Keratinocyte (primary cell): ENCODE results near the gene CWH43. TPM values are rescaled to one million over a fixed set of nuclear protein-coding genes. Genes with fewer than 3 reads are reported as not detected.
A peak's percentile ranks its signal among the peaks of the same experiment; 100 is the strongest.

Experiments
- DNase-seq: peaks from one replicate; pipeline ENCODE4 v3.0.0-alpha.2; 2011; ENCODE audit warnings: low read depth, missing footprints, low spot score
- FAIRE-seq: peaks from 2 replicates; lab custom pipeline; 2011; peaks lifted over from hg19 to GRCh38; lab: Jason Lieb, UNC
- H2AFZ ChIP-seq: 2 replicates; pipeline ENCODE4 v1.6.0; 2012; ENCODE audit warnings: low read length, control low read depth, inconsistent platforms; ENCODE audit not compliant: control insufficient read depth
- H3K27ac ChIP-seq: 2 replicates; pipeline ENCODE4 v1.5.1; 2011; ENCODE audit warnings: low read length; ENCODE audit not compliant: control insufficient read depth, insufficient read depth
- H3K27me3 ChIP-seq: 3 replicates; pipeline ENCODE4 v1.6.0; 2011; ENCODE audit warnings: low read length; ENCODE audit not compliant: control insufficient read depth, insufficient read depth; ENCODE audit errors: extremely low read depth
- H3K36me3 ChIP-seq, 2 experiments: 2 replicates in 1 of 2; 3 replicates in 1 of 2; pipeline ENCODE4 v1.5.1; 2011; ENCODE audit warnings: low read length in 2 of 2, mild to moderate bottlenecking in 1 of 2; ENCODE audit not compliant: control insufficient read depth in 2 of 2, insufficient read depth in 2 of 2; ENCODE audit errors: extremely low read depth in 1 of 2
- H3K4me1 ChIP-seq: 3 replicates; pipeline ENCODE4 v1.5.1; 2011; ENCODE audit warnings: low read length; ENCODE audit not compliant: control insufficient read depth, insufficient read depth; ENCODE audit errors: extremely low read depth
- H3K4me2 ChIP-seq: 3 replicates; pipeline ENCODE4 v1.6.0; 2011; ENCODE audit warnings: low read depth, low read length; ENCODE audit not compliant: control insufficient read depth, insufficient read depth; ENCODE audit errors: extremely low read depth
- H3K4me3 ChIP-seq, 3 experiments: fragments of 200-600 bp in 1 of 3; sonication (generic) in 1 of 3; 2 replicates in 2 of 3; 3 replicates in 1 of 3; pipeline ENCODE4 v1.5.1; 2011 to 2016; ENCODE audit warnings: low read length in 3 of 3, mild to moderate bottlenecking in 3 of 3, control low read depth in 2 of 3, inconsistent platforms in 1 of 3, low read depth in 1 of 3, mixed read lengths in 1 of 3, mixed run types in 1 of 3, moderate library complexity in 1 of 3; ENCODE audit not compliant: control insufficient read depth in 2 of 3, insufficient read depth in 2 of 3; ENCODE audit errors: extremely low read depth in 1 of 3
- H3K79me2 ChIP-seq: 2 replicates; pipeline ENCODE4 v1.6.0; 2012; ENCODE audit warnings: low read length; ENCODE audit not compliant: control insufficient read depth, insufficient read depth
- H3K9ac ChIP-seq: 3 replicates; pipeline ENCODE4 v1.6.0; 2011; ENCODE audit warnings: low read length; ENCODE audit not compliant: control insufficient read depth, insufficient read depth; ENCODE audit errors: extremely low read depth
- H3K9me1 ChIP-seq: 3 replicates; pipeline ENCODE4 v1.6.0; 2011; ENCODE audit warnings: low read length; ENCODE audit not compliant: control insufficient read depth, insufficient read depth; ENCODE audit errors: extremely low read depth
- H3K9me3 ChIP-seq: 2 replicates; pipeline ENCODE4 v1.5.1; 2012; ENCODE audit warnings: low read depth, low read length; ENCODE audit not compliant: control insufficient read depth
- H4K20me1 ChIP-seq: 3 replicates; pipeline ENCODE4 v1.6.0; 2011; ENCODE audit warnings: low read length; ENCODE audit not compliant: control insufficient read depth, insufficient read depth; ENCODE audit errors: extremely low read depth
- CTCF ChIP-seq, 3 experiments: IDR thresholded peaks in 1 of 3; conservative IDR thresholded peaks in 1 of 3; optimal IDR thresholded peaks in 1 of 3; 2 replicates in 2 of 3; 3 replicates in 1 of 3; pipeline versions ENCODE3 to v1.5.1; 2011; ENCODE audit warnings: low read length in 3 of 3, mild to moderate bottlenecking in 3 of 3, moderate library complexity in 2 of 3, control low read depth in 1 of 3, inconsistent platforms in 1 of 3; ENCODE audit not compliant: insufficient read depth in 2 of 3; ENCODE audit errors: extremely low read depth in 1 of 3
- EZH2 ChIP-seq: IDR thresholded peaks from one replicate; pipeline ENCODE4 v1.6.1; 2012; ENCODE audit warnings: inconsistent platforms, mild to moderate bottlenecking, low read length, moderate library complexity
- dilution Hi-C: fragments of 300-500 bp; cut with MboI; formaldehyde crosslinking; loops from one replicate; pipeline ENCODE4 v1.7.0; 2020; ENCODE audit warnings: low sequenced_read_pairs; ENCODE audit not compliant: extremely low pct_ligation_motif_present
- polyA plus RNA-seq, 5 experiments: library from polyadenylated mRNA; depleted of rRNA in 3 of 5; stranded (reverse) in 3 of 5; stranded (forward) in 1 of 5; unstranded in 1 of 5; fragments of >200 nt; gene quantifications; 1 replicate in 1 of 5; 2 replicates in 3 of 5; 3 replicates in 1 of 5; pipeline versions ENCODE4 v1.2.1 to v1.2.3, GENCODE V29; 2011 to 2012; ENCODE audit warnings: missing spikeins in 2 of 5, low read depth in 1 of 5, low replicate concordance in 1 of 5

Gene CWH43
- polyA plus RNA-seq, 1 donor (not counting 4 experiments of a cell fraction or from before 2014, with no cell fraction given) = 10.9 TPM

- peak overlapping the region; percentile 67 for H2AFZ ChIP-seq
- H3K4me2 ChIP-seq = peak overlapping the region; percentile 81
- no peaks in the 10 kb centered on the region for H3K9me1 ChIP-seq
- peaks cover 14% of the 10 kb centered on the region for H3K4me1 ChIP-seq
- peak overlapping the region; percentile 31 to 57 (median 49) for H3K4me3 ChIP-seq
- TF ChIP-seq EZH2 (peak; percentile 16), CTCF (optimal IDR thresholded peaks at IDR 0.05 in 1 of 3, IDR thresholded peaks at IDR 0.05 in 1 of 3, conservative IDR thresholded peaks at IDR 0.05 in 1 of 3; ENCODE audit: extremely low read depth in 1 of 3, insufficient read depth in 2 of 3, low read length in 3 of 3) (no peak)
- H3K27ac ChIP-seq = no peak overlapping the region
- H3K27me3 ChIP-seq = peaks cover 11% of the 10 kb centered on the region
- dilution Hi-C loops = no loop called here
- DNase-seq (no peak), FAIRE-seq (no peak)
- H3K36me3 ChIP-seq = no peaks in the 10 kb centered on the region
- H3K9ac ChIP-seq = peak overlapping the region; percentile 49
- no peaks in the 10 kb centered on the region for H3K9me3 ChIP-seq
- no peaks in the 10 kb centered on the region for H4K20me1 ChIP-seq
- H3K79me2 ChIP-seq = no peaks in the 10 kb centered on the region
Observed at GRCh38 chr4:48986654-48987164, 634 bp downstream of the CWH43 start.

- no peak overlapping the region for H2AFZ ChIP-seq
- no peaks in the 10 kb centered on the region for H3K9me3 ChIP-seq
- no peaks in the 10 kb centered on the region for H3K9me1 ChIP-seq
- dilution Hi-C loops = no loop called here
- peaks cover 0 to 1% of the 10 kb centered on the region in 2 experiments for H3K36me3 ChIP-seq
- no peaks in the 10 kb centered on the region for H3K79me2 ChIP-seq
- no peak overlapping the region for H3K4me3 ChIP-seq
- TF ChIP-seq CTCF (optimal IDR thresholded peaks at IDR 0.05 in 1 of 3, IDR thresholded peaks at IDR 0.05 in 1 of 3, conservative IDR thresholded peaks at IDR 0.05 in 1 of 3; ENCODE audit: extremely low read depth in 1 of 3, insufficient read depth in 2 of 3, low read length in 3 of 3) (no peak), EZH2 (no peak)
- FAIRE-seq (no peak), DNase-seq (no peak)
- H4K20me1 ChIP-seq = no peaks in the 10 kb centered on the region
- H3K27me3 ChIP-seq = peaks cover 11% of the 10 kb centered on the region
- H3K4me2 ChIP-seq = no peak overlapping the region
- H3K9ac ChIP-seq = no peak overlapping the region
- no peak overlapping the region for H3K27ac ChIP-seq
- peaks cover 20% of the 10 kb centered on the region for H3K4me1 ChIP-seq
Observed at GRCh38 chr4:48989461-48990203, 3.6 kb downstream of the CWH43 start.
